ENCODE data around the gene MR1. TPM values are rescaled to one million over a fixed set of nuclear protein-coding genes. Genes with fewer than 3 reads are reported as not detected.
"Not testable (repeated sequence)": the region's sequence is repeated elsewhere in the genome, so short reads cannot be mapped to it uniquely, and the experiment has no call there.

The MR1 gene
- total RNA-seq, 1 donor from 2014 or later, result 5.3 TPM

GRCh38 chr1:181059435-181059834 lies 25.7 kb downstream of the MR1 start:
- DNase-seq (ENCODE audit: missing footprints), result no peak
- intact Hi-C loops (cut with DNase I), result no loop called here

GRCh38 chr1:181060066-181060465 lies 26.3 kb downstream of the MR1 start:
- ATAC-seq (no peak), DNase-seq (ENCODE audit: missing footprints) (no peak)
- intact Hi-C loops (cut with DNase I), result no loop called here

More at GRCh38 chr1:181059435-181059834, 25.7 kb downstream of the MR1 start:
- ATAC-seq, result no peak

- DNase-seq (ENCODE audit: missing footprints); intact Hi-C loops (cut with DNase I); ATAC-seq: not testable (repeated sequence)
Observed at GRCh38 chr1:181060947-181061346, 27.2 kb downstream of the MR1 start.

DNA sequence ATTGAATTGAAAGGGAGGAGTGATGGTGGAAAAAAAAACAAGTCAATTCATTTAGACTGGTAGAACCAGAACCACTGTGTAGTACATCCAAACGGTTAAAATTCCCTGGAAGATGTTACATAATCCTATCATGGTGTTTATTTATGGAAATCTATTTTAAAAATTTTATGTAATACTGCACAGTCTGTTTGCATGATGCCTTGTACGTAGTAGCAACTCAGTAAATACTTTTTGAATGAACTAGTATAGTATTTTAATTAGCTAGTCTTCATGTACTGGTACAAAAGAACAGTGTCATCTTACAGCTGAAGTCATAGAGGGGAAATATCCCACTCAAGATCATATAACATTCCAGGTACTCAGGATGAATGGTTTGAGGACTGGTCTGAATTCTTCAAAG lies 27.7 kb downstream of the MR1 start:
- ATAC-seq (no peak), DNase-seq (ENCODE audit: missing footprints) (no peak)
- intact Hi-C loops (cut with DNase I), result no loop called here

GRCh38 chr1:181061891-181062835 lies 28.4 kb downstream of the MR1 start:
- intact Hi-C loops (cut with DNase I), result no loop called here
- no peak for DNase-seq (ENCODE audit: missing footprints)
- ATAC-seq, result peak; percentile 66

GRCh38 chr1:181062836-181063428 lies 29.1 kb downstream of the MR1 start:
- ATAC-seq (peak; percentile 59), DNase-seq (ENCODE audit: missing footprints) (no peak)
- intact Hi-C loops (cut with DNase I), result no loop called here

GRCh38 chr1:181064011-181064623 lies 30.3 kb downstream of the MR1 start:
- DNase-seq (ENCODE audit: missing footprints) (no peak), ATAC-seq (peak; percentile 36)
- intact Hi-C loops (cut with DNase I), result no loop called here

- no peak for ATAC-seq
- intact Hi-C loops (cut with DNase I), result no loop called here
- no peak for DNase-seq (ENCODE audit: missing footprints)
Observed at GRCh38 chr1:181064702-181065101, 30.9 kb downstream of the MR1 start.

DNA sequence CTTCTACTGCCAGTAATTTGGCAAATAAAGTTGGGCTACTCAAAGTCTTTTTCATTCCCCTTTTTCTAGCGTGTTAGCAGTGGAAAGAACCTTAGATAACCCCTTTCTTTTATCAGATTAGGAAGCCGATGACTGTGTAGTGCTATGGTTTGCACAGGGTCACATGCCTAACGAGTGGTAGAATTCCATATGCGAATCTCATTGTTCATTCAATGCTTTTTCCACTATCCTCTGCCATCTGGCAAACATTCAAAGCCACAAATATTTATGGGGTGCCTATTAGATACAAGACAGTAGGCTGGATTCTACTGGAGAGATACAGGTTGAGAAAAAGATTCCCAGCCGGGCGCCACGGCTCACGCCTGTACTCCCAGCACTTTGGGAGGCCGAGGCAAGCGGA lies 39.9 kb downstream of the MR1 start:
- intact Hi-C loops (cut with DNase I), result no loop called here
- ATAC-seq (no peak), DNase-seq (ENCODE audit: missing footprints) (no peak)

DNA sequence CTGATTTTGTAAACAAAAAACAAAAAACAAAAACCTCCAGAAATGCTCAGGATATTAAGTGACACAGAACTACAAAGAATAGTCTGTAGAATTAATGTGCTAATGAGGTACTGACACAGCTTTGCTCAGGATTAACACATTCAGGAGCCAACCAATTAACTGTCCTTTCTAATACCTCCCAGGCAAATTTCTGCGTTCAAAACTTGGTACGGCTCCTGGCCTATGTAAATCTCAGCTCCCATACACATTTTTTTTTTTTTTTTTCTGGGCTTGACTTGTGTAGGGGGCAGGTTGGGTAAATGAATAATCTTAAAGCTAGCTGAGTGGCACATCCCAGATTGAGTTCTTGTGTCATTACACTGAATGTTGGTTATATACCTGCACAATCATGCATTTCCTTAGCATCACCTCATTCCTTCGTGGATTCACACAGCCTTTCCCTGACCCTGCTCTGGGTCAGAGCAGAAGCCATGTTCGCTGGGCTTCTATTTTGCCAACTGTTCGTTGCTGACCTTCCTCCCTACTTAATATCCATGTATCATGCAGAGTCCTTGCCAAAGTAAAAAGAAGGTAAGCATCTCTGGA lies 42.1 kb downstream of the MR1 start:
- DNase-seq (ENCODE audit: missing footprints) (no peak), ATAC-seq (no peak)
- intact Hi-C loops (cut with DNase I), result no loop called here

DNA sequence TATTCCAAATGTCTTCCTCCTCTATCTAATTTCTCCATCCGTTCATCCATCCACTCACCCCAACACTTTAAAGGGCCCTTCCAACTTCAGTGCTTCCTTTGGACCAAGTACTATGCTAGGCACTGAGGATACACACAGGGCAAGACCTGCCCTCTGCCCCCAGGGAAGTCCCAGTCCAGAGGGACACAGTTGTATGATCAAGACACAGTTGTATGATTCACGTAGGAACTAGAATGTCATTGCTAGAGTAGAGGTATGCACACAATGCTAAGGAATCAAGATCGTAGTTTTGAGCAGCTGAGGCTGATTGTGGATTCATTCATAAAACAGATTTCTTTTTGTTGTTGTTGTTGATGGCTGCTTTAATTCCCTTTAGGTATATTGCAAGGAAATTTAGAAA lies 43.1 kb downstream of the MR1 start:
- no peak for DNase-seq (ENCODE audit: missing footprints)
- no peak for ATAC-seq
- intact Hi-C loops (cut with DNase I), result no loop called here

DNA sequence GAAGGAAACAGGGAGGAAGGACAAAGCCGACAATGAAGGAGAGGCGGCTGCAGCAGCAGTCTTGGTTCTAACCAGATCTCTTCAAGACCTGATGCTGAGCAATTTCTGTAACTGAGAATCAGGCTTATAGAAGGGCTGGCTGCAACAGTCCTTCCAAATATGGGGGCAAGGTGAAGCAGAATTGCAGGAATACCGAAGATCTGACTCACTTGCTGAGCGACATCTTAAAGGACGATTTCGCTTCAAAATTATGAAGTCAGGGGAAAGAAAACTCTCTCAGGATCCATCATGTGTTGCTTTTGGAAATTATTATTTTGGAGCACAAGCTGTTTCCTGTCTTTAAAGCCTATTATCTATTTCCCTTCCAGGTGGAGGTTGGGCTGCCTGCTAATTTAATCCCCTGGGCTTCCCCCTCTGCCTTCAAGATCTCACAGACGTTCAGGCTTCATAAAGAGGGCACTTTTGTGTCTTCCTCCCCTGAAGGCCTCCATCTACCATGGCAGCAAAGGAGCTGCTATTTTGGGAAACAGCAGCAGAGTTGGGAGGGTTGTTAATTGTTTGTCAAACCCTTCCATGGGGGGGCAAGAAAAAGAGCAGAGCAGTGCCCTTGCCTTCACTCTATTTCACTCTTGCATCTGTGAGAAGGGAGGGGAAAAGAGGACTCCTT lies 43.9 kb downstream of the MR1 start:
- no peak for DNase-seq (ENCODE audit: missing footprints)
- no peak for ATAC-seq
- intact Hi-C loops (cut with DNase I), result no loop called here

- DNase-seq (ENCODE audit: missing footprints) (no peak), ATAC-seq (no peak)
- intact Hi-C loops (cut with DNase I), result no loop called here
Observed at GRCh38 chr1:181079382-181079781, 45.6 kb downstream of the MR1 start.

- ATAC-seq, result no peak
- DNase-seq (ENCODE audit: missing footprints), result no peak
Observed at GRCh38 chr1:181079920-181080319, 46.1 kb downstream of the MR1 start.

DNA sequence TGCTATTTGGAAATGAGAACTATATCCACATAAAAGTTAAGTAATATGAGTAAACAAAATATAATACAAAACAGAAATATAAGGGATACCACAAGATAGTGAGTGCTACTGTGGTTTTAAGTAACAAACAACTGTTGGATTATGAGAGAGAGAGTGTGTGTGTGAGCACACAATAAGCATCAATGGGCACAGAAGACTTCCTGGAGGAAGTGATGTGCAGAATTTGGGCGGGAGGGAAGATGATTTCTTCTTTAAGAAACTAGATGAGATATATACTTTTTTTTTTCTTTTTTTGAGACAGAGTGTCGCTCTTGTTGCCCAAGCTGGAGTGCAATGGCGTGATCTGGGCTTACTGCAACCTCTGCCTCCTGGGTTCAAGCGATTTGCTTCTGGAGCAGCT lies 46.8 kb downstream of the MR1 start:
- DNase-seq (ENCODE audit: missing footprints) (no peak), ATAC-seq (no peak)
- intact Hi-C loops (cut with DNase I), result no loop called here

More at GRCh38 chr1:181079920-181080319, 46.1 kb downstream of the MR1 start:
- intact Hi-C loops (cut with DNase I), result no loop called here

- intact Hi-C loops (cut with DNase I), result no loop called here
- DNase-seq (ENCODE audit: missing footprints) (no peak), ATAC-seq (no peak)
Observed at GRCh38 chr1:181081395-181081794, 47.6 kb downstream of the MR1 start.

- ATAC-seq, result peak; percentile 53
- DNase-seq (ENCODE audit: missing footprints), result no peak
- intact Hi-C loops (cut with DNase I), result loop anchor here (2.0 kb wide), 1 partner anchor 59 kb away; no protein-coding TSS in a partner anchor
Observed at GRCh38 chr1:181083842-181084605, 50.2 kb downstream of the MR1 start.

DNA sequence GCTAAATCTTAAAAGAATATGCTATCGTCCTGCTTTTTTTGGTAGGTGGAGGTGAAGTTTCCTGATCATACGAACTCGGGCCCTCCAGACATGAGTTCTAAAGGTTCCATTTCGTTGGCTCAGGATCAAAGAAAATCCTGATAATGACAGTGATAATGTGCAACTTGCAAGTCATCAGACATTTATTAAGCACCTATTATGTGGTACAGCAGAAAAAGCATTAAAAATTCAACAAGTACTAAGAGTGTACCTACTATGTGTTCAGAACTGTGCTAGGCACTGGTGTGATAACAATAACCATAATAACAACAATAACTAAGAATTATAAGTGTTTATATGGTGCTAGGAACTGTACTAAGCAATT lies 50.8 kb downstream of the MR1 start:
- no peak for DNase-seq (ENCODE audit: missing footprints)
- intact Hi-C loops (cut with DNase I), result loop anchor here (2.0 kb wide), 1 partner anchor 58 kb away; no protein-coding TSS in a partner anchor
- ATAC-seq, result no peak
